GM13976 (cell line): Measurements from ENCODE around the gene SLC25A3.

Experiments
- DNase-seq: peaks from one replicate; pipeline ENCODE4 v3.0.0; 2012; ENCODE audit warnings: low spot score
- CTCF ChIP-seq: IDR thresholded peaks from 2 replicates; pipeline ENCODE4 v1.5.1; 2012; ENCODE audit warnings: borderline replicate concordance, mild to moderate bottlenecking; ENCODE audit not compliant: insufficient read depth; ENCODE audit errors: extremely low read depth, missing control alignments, control extremely low read depth
- in situ Hi-C: fragments of 300-500 bp; cut with MboI; formaldehyde crosslinking; loops from one replicate; pipeline ENCODE4 v1.12.0; 2022; ENCODE audit warnings: low sequenced_read_pairs, mixed read lengths, inconsistent platforms; ENCODE audit not compliant: unreplicated experiment

SLC25A3 gene

DNA sequence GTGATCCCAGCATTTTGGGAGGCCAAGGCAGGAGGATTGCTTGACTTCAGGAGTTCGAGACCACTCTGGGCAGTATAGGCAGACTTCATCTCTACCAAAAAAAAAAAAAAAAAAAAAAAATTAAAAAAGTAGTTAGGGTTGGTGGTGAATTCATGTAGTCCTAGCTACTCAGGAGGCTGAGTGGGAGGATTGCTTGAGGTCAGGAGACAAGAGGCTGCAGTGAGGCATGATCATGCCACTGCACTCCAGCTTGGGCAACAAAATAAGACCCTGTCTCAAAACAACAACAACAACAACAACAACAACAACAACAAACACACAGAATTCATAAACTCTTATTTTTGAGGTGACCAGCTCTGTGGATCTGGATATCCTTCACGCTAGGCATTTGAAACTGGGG lies 17.1 kb downstream of the SLC25A3 start:
- in situ Hi-C loops = no loop called here
- no peak for DNase-seq
- TF ChIP-seq CTCF = no peak

DNA sequence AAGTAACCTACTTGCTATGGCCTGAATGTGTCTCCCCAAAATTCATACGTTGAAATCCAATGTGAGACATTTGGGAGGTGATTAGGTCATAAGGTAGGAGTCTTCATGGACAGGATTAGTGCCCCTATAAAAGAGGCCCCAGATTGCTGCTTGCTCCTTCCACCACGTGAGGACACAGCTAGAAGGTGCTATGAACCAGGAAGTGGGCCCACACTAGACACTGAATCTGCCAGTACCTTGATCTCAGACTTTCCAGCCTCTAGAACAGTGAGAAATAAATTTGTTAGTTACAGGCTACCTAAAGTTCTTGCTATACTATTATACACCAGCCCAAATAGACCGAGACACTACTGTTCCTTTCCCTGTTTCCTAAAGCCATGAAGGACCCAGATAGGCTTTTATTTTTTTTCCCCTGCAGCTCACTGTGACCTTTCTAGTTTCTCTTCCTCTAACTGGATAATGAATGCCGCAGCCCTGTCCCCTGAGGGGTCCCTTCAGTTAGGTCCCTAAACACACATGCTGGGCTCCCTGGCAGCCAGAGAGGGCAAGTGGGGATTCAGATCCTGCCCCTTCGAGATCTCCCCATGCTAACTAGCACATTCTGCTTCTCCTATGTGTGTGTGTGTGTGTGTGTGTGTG lies 19.3 kb downstream of the SLC25A3 start:
- peak; percentile 41 for DNase-seq
- in situ Hi-C loops = no loop called here
- no peak for TF ChIP-seq CTCF

DNA sequence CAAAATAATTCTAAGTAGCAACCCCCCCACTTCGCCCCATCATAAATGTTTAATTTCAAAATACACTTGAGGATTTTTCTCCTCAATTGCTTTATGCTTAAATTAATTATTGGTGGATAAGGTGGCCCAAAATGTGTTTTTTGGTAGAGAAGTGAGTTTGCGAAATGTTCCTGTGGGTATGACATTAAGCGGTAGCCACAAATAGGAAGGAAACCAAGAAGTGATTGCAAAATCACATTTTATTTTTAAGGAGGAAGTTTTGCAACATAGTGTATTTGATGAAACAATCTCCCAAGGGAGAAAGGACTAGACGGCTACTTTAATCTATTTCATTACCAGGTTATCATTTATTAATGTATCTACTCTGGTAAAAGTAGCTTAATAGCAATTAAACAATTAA lies 25.5 kb downstream of the SLC25A3 start:
- in situ Hi-C loops = no loop called here
- TF ChIP-seq CTCF = no peak
- DNase-seq = no peak

DNA sequence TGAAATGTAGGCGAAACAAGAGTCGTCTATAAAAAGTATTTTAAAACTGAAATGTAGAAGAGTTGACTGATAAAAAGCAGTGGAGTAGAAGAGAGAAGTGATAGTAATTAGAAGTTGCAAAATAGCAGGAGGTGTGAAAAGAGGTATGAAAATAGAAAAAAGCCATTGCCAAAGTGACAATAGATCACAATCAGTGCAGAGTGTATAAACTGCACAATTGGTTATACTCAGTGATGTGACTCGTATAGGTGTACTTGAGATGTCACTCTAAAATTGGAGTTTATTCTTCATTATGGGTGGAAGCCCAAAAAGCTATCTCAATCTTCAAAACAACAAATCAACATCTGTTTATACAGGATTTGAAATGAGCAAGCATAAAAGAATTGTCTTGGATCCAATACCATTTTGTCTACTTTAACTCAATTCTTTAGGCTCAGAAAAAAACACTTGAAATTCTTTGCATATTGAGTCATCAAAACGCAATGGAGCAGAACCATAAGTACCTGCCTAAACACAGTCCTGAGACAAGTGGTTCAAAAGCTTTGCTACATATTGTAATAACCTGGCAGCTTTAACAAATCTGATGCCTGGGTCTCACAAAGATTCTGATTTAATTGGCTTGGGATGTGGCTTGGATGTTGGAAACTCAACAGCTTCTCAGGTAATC lies 42.3 kb downstream of the SLC25A3 start:
- no peak for TF ChIP-seq CTCF
- in situ Hi-C loops = no loop called here
- DNase-seq = peak; percentile 52

GRCh38 chr12:98637068-98637467 lies 43.6 kb downstream of the SLC25A3 start:
- in situ Hi-C loops = no loop called here
- no peak for TF ChIP-seq CTCF
- no peak for DNase-seq

GRCh38 chr12:98638009-98638408 lies 44.5 kb downstream of the SLC25A3 start:
- in situ Hi-C loops = no loop called here
- no peak for TF ChIP-seq CTCF
- no peak for DNase-seq
